HCEC 1CT (cell line): ENCODE measurements around the gene PCBP2.
A peak's percentile ranks its signal among the peaks of the same experiment; 100 is the strongest.
"Not testable (repeated sequence)": the region's sequence is repeated elsewhere in the genome, so short reads cannot be mapped to it uniquely, and the experiment has no call there.

Experiments used
- DNase-seq: peaks from one replicate; pipeline ENCODE4 v3.0.0-alpha.2; 2017

PCBP2 gene

GRCh38 chr12:53441040-53441833 lies 10.7 kb upstream of the PCBP2 start, which contains the start of gene PRR13:
Gene PRR13 (plus strand): TSS chr12:53441734. CDS start chr12:53442715, 981 bp downstream.
- DNase-seq, result peak; percentile 100

GRCh38 chr12:53443955-53444354 lies 7.9 kb upstream of the PCBP2 start:
- DNase-seq, result no peak

- not testable (repeated sequence) for DNase-seq
Observed at GRCh38 chr12:53444593-53445325, 7.1 kb upstream of the PCBP2 start.

GRCh38 chr12:53450936-53451335 lies 966 bp upstream of the PCBP2 start:
- DNase-seq, result no peak

GRCh38 chr12:53452159-53453077 lies 516 bp downstream of the PCBP2 start:
- peak; percentile 81 for DNase-seq

GRCh38 chr12:53453953-53454640 lies 2.2 kb downstream of the PCBP2 start:
- no peak for DNase-seq

GRCh38 chr12:53454707-53455106 lies 2.8 kb downstream of the PCBP2 start:
- DNase-seq, result no peak

GRCh38 chr12:53456654-53457366 lies 4.9 kb downstream of the PCBP2 start:
- DNase-seq, result no peak

GRCh38 chr12:53459097-53459496 lies 7.2 kb downstream of the PCBP2 start:
- no peak for DNase-seq

- DNase-seq, result no peak
Observed at GRCh38 chr12:53461059-53461458, 9.2 kb downstream of the PCBP2 start.

- DNase-seq, result no peak
Observed at GRCh38 chr12:53461591-53461990, 9.7 kb downstream of the PCBP2 start.

GRCh38 chr12:53462935-53463334 lies 11.0 kb downstream of the PCBP2 start:
- DNase-seq, result no peak

- no peak for DNase-seq
Observed at GRCh38 chr12:53463802-53464560, 12.1 kb downstream of the PCBP2 start.

- DNase-seq, result no peak
Observed at GRCh38 chr12:53464685-53465418, 12.9 kb downstream of the PCBP2 start.

GRCh38 chr12:53465679-53466078 lies 13.8 kb downstream of the PCBP2 start:
- no peak for DNase-seq

GRCh38 chr12:53466640-53467039 lies 14.7 kb downstream of the PCBP2 start:
- no peak for DNase-seq

- DNase-seq, result no peak
Observed at GRCh38 chr12:53467082-53467481, 15.2 kb downstream of the PCBP2 start.

- DNase-seq, result no peak
Observed at GRCh38 chr12:53467880-53468279, 16.0 kb downstream of the PCBP2 start.

GRCh38 chr12:53468282-53468681 lies 16.4 kb downstream of the PCBP2 start:
- no peak for DNase-seq

- no peak for DNase-seq
Observed at GRCh38 chr12:53472056-53472582, 20.2 kb downstream of the PCBP2 start.
